MM.1S (cell line): Measurements from ENCODE around the gene PADI4.

Experiments used
- DNase-seq: peaks from one replicate; pipeline ENCODE4 v3.0.0-alpha.2; 2015
- H2AFZ ChIP-seq: fragments of 300-600 bp; sonication (generic); 2 replicates; pipeline ENCODE4 v1.6.0; 2016; ENCODE audit warnings: antibody characterized with exemption, low read length
- H3F3A ChIP-seq: fragments of 300-600 bp; sonication (generic); 2 replicates; pipeline ENCODE4 v1.6.1; 2016; ENCODE audit warnings: mild to moderate bottlenecking, antibody characterized with exemption, low read length, moderate library complexity, mixed read lengths; ENCODE audit not compliant: insufficient read depth
- H3K27ac ChIP-seq: fragments of 300-600 bp; sonication (generic); 2 replicates; pipeline ENCODE4 v1.5.1; 2016; ENCODE audit warnings: mild to moderate bottlenecking, low read length
- H3K27me3 ChIP-seq: fragments of 300-600 bp; sonication (generic); replicated peaks from 2 replicates; pipeline ENCODE4 v1.6.0; 2016; ENCODE audit warnings: low read length; ENCODE audit not compliant: insufficient read depth
- H3K36me3 ChIP-seq: fragments of 300-600 bp; sonication (generic); replicated peaks from 2 replicates; pipeline ENCODE4 v1.6.1; 2016; ENCODE audit warnings: mild to moderate bottlenecking, low read length, mixed read lengths; ENCODE audit not compliant: insufficient read depth
- H3K4me1 ChIP-seq: fragments of 300-600 bp; sonication (generic); 2 replicates; pipeline ENCODE4 v1.6.1; 2016; ENCODE audit warnings: low read length, mixed read lengths
- H3K4me2 ChIP-seq: fragments of 300-600 bp; sonication (generic); 2 replicates; pipeline ENCODE4 v1.6.0; 2016; ENCODE audit warnings: low read depth, low read length
- H3K4me3 ChIP-seq: fragments of 300-600 bp; sonication (generic); 2 replicates; pipeline ENCODE4 v1.5.1; 2016; ENCODE audit warnings: low read length, mixed read lengths
- H3K79me2 ChIP-seq: fragments of 300-600 bp; sonication (generic); 2 replicates; pipeline ENCODE4 v1.6.1; 2016; ENCODE audit warnings: mixed run types, low read length, mixed read lengths
- H3K9ac ChIP-seq: fragments of 300-600 bp; sonication (generic); 2 replicates; pipeline ENCODE4 v1.6.1; 2016; ENCODE audit warnings: low read length, mixed read lengths
- H3K9me2 ChIP-seq: fragments of 300-600 bp; sonication (generic); replicated peaks from 2 replicates; pipeline ENCODE4 v1.6.1; 2016; ENCODE audit warnings: mild to moderate bottlenecking, low read length, mixed read lengths; ENCODE audit not compliant: insufficient read depth
- H3K9me3 ChIP-seq: fragments of 300-600 bp; sonication (generic); replicated peaks from 2 replicates; pipeline ENCODE4 v1.6.1; 2016; ENCODE audit warnings: mild to moderate bottlenecking, low read length, mixed read lengths; ENCODE audit not compliant: insufficient read depth
- H4K20me1 ChIP-seq: fragments of 300-600 bp; sonication (generic); 2 replicates; pipeline ENCODE4 v1.6.1; 2016; ENCODE audit warnings: mild to moderate bottlenecking, low read length, moderate library complexity, mixed read lengths; ENCODE audit not compliant: insufficient read depth
- EZH2 ChIP-seq: fragments of 300-600 bp; sonication (generic); optimal IDR thresholded peaks from 2 replicates; pipeline ENCODE3; 2017; ENCODE audit warnings: low read depth, mild to moderate bottlenecking, antibody characterized with exemption, low read length, mixed read lengths
- EZH2phosphoT487 ChIP-seq: fragments of 300-600 bp; sonication (generic); IDR thresholded peaks from 2 replicates; pipeline ENCODE4 v1.6.1; 2018; ENCODE audit warnings: antibody characterized with exemption, low read length
- TF ChIP-seq, protein P1 (sequence below): fragments of 300-600 bp; sonication (generic); IDR thresholded peaks from 2 replicates; pipeline ENCODE4 v1.5.1; 2016; ENCODE audit warnings: antibody characterized with exemption, low read length, mixed read lengths

The PADI4 gene

DNA sequence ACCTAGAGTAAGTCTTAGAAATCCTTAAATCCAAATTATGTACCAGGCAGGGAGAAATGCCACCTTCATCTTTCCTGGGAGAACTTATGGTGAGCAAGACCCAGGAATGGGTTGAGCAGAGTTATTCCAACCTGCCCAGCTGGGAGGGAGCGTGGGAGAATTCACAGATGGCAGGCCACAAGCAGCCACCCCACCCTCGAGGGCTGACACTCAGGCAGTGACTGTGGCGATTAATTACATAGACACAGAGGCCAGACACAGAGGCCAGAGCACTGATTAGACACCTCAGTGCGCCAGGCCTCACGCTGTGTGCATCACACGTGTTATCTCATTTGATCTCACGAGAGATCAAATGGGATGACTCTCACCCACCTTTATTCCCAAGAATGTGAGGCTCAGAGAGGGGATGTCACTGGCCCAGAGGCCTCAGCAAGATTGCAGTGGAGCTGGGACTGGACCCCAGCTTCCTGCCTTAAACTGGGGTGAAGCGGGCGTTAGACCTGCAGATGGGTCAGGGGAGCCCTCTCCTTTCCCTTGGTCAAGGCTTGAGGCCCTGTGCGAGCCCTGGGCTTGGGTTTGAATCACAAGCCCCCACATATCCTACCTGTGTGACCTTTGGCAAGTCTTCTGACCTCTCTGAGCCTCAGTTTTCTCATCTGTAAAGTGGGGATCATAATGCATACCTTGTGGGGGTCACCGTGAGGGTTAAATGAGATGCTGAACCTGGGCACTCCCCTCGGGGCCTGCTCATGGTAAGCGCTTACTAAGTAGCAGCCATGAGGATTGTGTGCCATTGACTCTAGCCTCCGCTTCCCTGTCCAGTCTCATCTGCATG, 28.8 kb upstream of the PADI4 start:
- Histone ChIP-seq H3K9ac (no peak overlapping the region), H3K4me3 (no peak overlapping the region), H4K20me1 (no peaks in the 10 kb centered on the region), H3F3A (no peaks in the 10 kb centered on the region), H3K36me3 (no peaks in the 10 kb centered on the region), H3K27ac (no peak overlapping the region), H3K9me3 (no peaks in the 10 kb centered on the region), H3K27me3 (peaks cover 98% of the 10 kb centered on the region), H3K79me2 (no peaks in the 10 kb centered on the region), H2AFZ (no peak overlapping the region), H3K4me1 (no peaks in the 10 kb centered on the region), H3K4me2 (no peak overlapping the region), H3K9me2 (no peaks in the 10 kb centered on the region)
- TF ChIP-seq EZH2phosphoT487 (no peak), EZH2 (no peak)
- TF ChIP-seq, protein P1, sequence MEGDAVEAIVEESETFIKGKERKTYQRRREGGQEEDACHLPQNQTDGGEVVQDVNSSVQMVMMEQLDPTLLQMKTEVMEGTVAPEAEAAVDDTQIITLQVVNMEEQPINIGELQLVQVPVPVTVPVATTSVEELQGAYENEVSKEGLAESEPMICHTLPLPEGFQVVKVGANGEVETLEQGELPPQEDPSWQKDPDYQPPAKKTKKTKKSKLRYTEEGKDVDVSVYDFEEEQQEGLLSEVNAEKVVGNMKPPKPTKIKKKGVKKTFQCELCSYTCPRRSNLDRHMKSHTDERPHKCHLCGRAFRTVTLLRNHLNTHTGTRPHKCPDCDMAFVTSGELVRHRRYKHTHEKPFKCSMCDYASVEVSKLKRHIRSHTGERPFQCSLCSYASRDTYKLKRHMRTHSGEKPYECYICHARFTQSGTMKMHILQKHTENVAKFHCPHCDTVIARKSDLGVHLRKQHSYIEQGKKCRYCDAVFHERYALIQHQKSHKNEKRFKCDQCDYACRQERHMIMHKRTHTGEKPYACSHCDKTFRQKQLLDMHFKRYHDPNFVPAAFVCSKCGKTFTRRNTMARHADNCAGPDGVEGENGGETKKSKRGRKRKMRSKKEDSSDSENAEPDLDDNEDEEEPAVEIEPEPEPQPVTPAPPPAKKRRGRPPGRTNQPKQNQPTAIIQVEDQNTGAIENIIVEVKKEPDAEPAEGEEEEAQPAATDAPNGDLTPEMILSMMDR: no peak
- no peak for DNase-seq

DNA sequence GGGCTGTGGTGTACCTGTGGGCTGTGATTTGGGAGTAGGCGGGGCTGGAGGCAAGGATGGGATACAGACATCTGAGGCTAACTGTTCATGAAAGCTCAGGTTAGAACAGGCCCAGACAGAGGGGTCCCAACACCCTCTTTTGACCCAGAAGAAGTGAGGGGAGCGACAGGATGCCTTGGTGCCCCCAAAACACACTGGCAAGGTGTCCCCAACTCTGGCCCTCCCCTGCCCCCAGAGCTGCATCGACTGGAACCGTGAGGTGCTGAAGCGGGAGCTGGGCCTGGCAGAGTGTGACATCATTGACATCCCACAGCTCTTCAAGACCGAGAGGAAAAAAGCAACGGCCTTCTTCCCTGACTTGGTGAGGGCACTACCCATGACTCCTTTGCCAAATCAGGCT, 27.6 kb upstream of the PADI4 start:
- no peaks in the 10 kb centered on the region for H3K4me1 ChIP-seq

DNA sequence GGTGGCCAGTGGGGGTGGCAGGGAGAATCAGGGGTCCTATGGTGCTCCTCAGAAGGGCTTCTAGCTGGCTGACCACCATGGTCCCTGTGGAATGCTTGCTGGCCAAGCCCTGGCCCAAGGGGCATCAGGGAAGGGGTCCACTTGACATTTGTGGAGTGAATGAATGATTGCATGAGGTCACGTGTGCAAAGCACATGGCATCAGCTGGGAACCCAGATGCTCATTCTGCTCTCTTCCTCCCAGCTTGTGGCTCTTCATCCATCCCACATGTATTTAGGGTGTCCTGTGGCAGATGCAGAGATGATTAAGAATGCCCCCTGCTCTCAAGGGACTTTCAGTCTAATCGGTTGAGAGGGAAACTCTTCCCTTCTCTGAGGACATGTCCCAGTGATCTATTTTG, 27.1 kb upstream of the PADI4 start:
- no peak for TF ChIP-seq EZH2
- TF ChIP-seq, protein P1: no peak
- no peak for TF ChIP-seq EZH2phosphoT487
- Histone ChIP-seq H2AFZ (no peak overlapping the region), H3K27me3 (peaks cover 98% of the 10 kb centered on the region), H3K27ac (no peak overlapping the region), H3K79me2 (no peaks in the 10 kb centered on the region), H3K9me3 (no peaks in the 10 kb centered on the region), H3K36me3 (no peaks in the 10 kb centered on the region), H3K9ac (no peak overlapping the region), H3K4me3 (no peak overlapping the region), H4K20me1 (no peaks in the 10 kb centered on the region), H3K4me1 (no peaks in the 10 kb centered on the region), H3K9me2 (no peaks in the 10 kb centered on the region), H3K4me2 (no peak overlapping the region), H3F3A (no peaks in the 10 kb centered on the region)
- no peak for DNase-seq

More for the DNA sequence above, 27.6 kb upstream of the PADI4 start:
- DNase-seq: no peak
- Histone ChIP-seq H3K27me3 (peaks cover 99% of the 10 kb centered on the region), H3K9me3 (no peaks in the 10 kb centered on the region), H3K36me3 (no peaks in the 10 kb centered on the region), H3K9me2 (no peaks in the 10 kb centered on the region), H3K4me2 (no peak overlapping the region), H4K20me1 (no peaks in the 10 kb centered on the region), H3F3A (no peaks in the 10 kb centered on the region), H2AFZ (no peak overlapping the region), H3K27ac (no peak overlapping the region), H3K4me3 (no peak overlapping the region), H3K9ac (no peak overlapping the region), H3K79me2 (no peaks in the 10 kb centered on the region)
- no peak for TF ChIP-seq EZH2phosphoT487
- no peak for TF ChIP-seq EZH2
- TF ChIP-seq, protein P1: no peak
